ENCODE measurements around the gene SMOC1. TPM values are rescaled to one million over a fixed set of nuclear protein-coding genes. Genes with fewer than 3 reads are reported as not detected.

Gene SMOC1
- total and polyA plus RNA-seq, 2 of the 8 experiments (the other 6 are each of a cell fraction or from before 2014, with no cell fraction given) = 1.6 to 2.4 TPM

GRCh38 chr14:69896972-69897371 lies 17.8 kb downstream of the SMOC1 start (continued):
- TF ChIP-seq CHD7 (IDR thresholded peaks at IDR 0.05; ENCODE audit: insufficient replicate concordance, low read length) (no peak), PHF8 (conservative IDR thresholded peaks at IDR 0.05; ENCODE audit: low read depth, low read length) (no peak), POU5F1 (IDR thresholded peaks at IDR 0.05; ENCODE audit: low read depth, low read length) (no peak), RFX5 (IDR thresholded peaks at IDR 0.05; ENCODE audit: borderline replicate concordance, low read depth, low read length) (no peak), TAF1 (IDR thresholded peaks at IDR 0.05; ENCODE audit: low read depth, low read length) (no peak), SUZ12 (IDR thresholded peaks at IDR 0.05; ENCODE audit: low read length) (no peak), ASH2L (IDR thresholded peaks at IDR 0.05; ENCODE audit: low read length) (no peak), SIRT6 (IDR thresholded peaks at IDR 0.05; ENCODE audit: low read length) (no peak), ATF2 (IDR thresholded peaks at IDR 0.05; ENCODE audit: low read length) (no peak), CBX8 (IDR thresholded peaks at IDR 0.05; ENCODE audit: borderline replicate concordance, low read depth, low read length) (no peak), EZH2 (IDR thresholded peaks at IDR 0.05; ENCODE audit: low read depth, low read length, severe bottlenecking) (no peak)

All from H1 (cell line).